GM19455 (cell line): ENCODE results near the gene WNK2.

ENCODE experiments used
- ATAC-seq: cut with Tn5 transposase; IDR thresholded peaks from one replicate; pipeline ENCODE4 v1.9.1; 2021; ENCODE audit not compliant: unreplicated experiment

The WNK2 gene

DNA sequence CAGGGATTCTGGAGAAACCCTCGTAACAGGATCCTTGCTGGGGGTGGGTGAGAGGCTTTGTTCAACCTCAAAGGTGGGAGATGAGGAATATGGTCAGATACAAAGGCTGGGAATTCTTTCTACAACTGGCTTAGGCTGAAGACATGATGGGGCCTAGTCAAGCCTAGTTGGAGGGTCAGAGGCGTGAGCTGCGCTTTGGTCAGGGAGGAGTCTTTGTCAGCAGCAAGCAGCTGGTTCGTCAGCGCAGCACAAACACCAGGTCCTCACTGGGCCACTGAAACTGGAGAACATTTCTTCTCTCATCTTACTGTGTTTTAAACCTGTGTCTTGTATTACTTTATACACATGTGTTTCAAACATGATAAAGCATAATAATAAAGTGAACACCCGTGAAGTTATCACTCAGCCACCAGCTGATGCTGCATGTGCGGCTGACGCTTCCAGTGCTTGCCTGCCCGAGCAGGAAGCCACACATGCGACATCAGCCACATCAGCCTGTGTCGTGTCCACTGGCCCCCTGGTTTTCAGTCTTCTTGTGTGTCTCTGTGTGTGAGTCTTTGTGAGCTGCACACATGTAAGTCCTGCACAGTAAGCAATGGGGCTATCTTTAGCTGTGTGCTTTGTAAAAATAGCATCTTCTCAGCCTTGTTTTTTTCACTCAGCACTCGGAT is 81.5 kb downstream of the WNK2 start:
- no peak for ATAC-seq

DNA sequence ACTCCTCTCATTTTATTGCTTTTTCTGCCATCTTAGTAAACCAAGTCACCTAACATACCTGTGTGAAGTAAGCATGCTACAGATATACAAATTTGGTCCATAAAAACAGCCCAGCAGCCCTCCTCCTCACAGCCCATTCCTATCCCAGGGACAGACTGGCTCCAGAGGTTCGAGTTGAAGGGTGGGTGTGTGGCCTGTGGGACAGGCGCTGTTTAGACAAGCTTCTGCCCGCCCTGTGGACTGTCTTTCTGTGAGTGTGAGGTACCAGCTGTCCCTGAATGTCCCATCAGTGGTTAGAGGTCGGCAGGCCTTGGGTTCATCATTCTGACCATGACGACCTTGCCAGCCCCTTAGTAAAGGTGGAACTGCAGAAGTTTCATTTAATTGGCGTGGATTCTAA is 82.0 kb downstream of the WNK2 start:
- ATAC-seq: no peak

DNA sequence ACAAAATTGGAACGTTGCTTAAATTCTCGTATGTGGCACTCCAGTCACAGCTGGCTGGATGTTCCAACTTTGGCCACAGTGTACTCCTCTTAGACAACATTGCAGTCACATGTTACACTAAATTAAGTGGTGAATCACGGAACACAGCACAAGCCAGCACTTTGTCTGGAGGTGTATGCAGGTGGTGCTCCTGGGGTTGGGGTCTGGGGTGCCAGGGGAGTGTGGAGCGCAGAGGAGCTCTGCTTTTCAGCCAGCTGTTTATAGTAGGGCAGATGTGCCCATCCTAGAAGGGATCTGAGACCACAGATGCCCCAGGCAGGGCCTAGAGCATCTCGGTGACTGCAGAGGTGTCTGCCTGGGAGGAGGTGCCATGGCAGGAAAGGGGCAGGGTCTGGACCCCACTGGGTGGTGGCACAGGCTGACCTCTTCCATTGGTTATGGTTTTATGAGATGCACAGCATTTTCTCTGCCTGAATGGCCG is 82.6 kb downstream of the WNK2 start:
- ATAC-seq: no peak

DNA sequence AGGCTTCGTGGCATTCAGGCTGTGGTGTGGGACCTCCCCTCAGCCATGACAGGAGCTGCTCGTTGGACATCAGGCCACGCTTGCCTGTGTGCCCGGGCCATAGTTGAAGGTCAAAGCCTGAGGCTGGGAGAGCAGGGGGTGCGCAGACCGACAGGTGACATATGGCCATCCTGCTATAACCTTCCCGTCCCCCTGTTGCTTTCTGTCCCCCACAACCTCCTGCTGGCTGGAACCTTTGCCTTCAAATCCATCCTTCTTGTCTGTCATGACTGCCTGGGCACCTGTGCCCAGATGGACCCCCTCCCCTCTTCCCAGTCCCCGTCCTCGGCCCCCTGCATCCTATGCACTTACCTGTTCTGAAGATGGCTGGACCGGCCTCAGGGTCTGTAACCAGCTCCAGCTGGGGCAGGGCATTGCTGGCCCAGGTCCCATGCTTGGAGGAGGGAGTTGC is 83.2 kb downstream of the WNK2 start:
- no peak for ATAC-seq

DNA sequence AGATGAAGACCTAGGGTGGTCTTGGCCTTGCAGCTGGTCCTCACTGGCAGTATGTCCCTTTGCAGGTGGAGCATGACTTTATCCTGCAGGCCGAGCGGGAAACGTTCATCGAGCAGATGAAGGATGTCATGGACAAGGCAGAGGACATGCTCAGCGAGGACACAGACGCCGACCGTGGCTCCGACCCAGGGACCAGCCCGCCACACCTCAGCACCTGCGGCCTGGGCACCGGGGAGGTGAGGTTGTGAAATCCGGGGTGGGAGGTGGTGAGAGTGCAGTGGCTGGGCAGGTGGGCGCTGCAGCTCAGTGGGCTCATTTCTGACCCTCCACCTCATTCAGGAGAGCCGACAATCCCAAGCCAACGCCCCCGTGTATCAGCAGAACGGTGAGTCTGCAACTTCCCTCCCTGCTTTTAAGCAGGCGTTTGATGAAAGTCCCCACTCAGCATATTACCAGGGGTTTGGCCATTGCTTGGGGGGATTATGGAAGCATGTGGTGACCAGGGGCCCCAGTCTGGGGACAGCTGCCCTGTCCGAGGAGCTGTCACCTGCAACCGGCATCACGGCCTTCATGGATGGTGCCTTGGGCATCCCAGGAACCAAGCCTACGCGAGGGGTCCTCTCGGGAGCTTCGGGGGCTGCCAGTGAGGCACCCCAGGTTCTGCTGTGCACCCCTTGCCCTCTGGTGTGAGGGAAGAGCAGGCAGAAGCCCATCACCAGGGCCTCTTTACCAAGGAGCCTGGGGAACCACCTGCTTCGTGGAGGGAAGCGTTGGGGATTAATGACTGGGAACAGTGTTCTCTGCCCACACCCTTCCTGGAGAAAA is 84.0 kb downstream of the WNK2 start:
- no peak for ATAC-seq

DNA sequence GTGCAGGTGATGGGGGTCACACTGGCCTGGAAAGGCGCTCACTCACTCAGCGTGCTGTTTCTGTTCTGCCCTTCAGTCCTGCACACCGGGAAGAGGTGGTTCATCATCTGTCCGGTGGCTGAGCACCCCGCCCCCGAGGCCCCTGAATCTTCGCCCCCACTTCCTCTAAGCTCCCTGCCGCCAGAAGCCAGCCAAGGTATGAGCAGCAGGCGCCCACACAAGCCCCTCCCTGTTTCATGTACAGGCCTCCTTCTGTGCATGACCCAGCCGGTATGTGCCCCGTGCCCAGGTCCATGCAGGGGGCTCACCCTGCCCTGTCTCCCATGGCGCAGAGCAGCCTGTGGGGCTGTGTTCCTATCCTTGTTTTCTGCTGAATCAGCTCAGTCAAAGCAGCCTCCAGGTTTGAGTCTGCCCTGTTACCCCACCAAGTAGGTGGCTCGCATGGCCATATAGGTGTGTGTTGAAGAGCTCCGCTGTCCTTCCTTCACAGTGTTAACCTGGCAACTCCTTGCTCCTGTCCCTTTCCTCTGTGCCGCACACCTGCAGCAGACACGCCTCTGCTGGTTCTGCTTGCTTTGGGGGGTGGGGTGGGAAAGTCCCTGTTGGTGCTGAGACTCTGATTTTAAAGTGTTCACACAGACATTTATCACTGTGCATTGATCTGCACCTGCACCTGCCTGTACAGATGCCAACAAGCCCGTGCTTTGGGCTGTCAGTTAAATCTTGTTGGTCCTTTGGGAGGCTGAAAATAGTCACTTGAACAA is 84.8 kb downstream of the WNK2 start:
- ATAC-seq: no peak

DNA sequence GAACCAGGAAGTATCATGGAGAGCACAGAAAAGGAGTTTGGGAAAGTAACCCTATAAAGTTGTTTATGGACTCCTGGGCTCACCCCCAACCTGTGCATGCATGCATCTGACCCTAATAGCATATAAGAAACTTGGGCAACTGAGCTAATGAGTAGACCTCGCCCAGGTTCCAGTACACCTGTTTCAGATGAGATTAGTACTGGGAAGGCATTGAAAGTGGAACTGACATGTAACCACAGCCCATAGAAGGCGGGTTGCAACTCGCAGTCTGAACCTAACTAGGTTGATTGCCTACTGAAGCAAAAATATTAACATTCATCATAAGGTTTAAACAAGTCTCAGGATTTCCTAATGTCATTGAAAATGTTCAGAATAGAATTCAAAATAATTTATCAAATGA is 87.0 kb downstream of the WNK2 start:
- no peak for ATAC-seq

DNA sequence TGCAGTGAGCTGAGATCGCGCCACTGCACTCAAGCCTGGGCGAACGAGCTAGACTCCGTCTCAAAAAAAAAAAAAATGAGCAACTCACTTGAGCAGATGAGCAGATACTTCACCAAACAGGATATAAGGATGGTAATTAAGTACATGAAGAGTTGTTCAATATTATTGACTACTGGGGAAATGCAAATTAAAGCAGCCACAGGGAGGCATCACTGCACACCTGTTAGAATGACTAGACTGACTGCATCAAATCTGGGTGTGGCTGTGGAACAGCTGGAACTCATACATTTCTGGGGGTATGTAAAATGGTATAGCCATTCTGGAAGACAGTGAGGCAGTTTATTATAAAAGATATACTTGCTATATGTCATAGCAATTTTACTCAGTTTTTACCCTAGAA is 93.0 kb downstream of the WNK2 start:
- no peak for ATAC-seq

DNA sequence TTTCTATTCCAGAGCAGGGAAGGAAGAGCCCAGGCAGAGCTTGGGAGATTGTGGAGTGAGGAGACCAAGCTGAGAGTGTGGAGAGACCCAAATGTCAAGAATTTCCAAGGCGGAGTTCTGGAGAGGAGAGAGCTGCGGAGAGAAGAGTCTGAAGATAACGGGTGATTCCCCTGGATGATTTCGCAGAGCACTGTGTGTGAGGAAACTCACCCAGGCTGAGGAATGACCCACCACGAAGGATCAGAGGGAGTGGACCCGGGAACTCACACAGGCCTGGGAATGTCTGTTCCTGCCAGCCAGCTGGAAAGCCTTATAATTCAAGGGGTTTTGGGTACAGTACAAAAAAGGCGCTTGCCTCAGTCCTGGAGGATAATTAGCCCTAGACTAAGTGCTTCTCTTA is 94.2 kb downstream of the WNK2 start:
- ATAC-seq: no peak

DNA sequence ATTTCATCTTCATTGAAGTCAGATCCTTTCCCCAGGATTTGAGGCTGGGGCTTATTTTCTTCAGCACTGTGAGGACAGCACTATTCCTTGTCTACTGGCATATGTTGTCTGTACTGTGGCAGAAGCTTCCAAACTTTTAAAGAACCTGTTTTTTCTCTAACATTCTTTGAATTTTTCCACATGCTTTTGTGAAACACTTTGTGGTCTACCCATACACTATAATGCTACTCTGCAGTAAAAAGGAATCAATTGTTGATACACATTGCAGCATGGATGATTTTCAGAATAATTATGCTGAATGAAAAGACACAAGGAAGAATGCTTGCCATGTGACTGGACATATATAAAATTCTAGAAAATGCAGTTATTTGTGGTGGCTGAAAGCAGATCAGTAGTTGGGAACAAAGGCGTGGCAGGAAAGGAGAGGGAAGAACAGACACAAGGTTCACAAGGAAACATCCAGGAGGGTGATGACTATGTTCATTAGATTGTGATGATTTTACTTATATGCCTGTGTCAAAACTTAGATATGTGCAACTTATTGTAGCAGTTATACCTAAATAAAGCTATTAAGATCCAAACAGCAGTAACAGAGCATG is 96.8 kb downstream of the WNK2 start:
- no peak for ATAC-seq

DNA sequence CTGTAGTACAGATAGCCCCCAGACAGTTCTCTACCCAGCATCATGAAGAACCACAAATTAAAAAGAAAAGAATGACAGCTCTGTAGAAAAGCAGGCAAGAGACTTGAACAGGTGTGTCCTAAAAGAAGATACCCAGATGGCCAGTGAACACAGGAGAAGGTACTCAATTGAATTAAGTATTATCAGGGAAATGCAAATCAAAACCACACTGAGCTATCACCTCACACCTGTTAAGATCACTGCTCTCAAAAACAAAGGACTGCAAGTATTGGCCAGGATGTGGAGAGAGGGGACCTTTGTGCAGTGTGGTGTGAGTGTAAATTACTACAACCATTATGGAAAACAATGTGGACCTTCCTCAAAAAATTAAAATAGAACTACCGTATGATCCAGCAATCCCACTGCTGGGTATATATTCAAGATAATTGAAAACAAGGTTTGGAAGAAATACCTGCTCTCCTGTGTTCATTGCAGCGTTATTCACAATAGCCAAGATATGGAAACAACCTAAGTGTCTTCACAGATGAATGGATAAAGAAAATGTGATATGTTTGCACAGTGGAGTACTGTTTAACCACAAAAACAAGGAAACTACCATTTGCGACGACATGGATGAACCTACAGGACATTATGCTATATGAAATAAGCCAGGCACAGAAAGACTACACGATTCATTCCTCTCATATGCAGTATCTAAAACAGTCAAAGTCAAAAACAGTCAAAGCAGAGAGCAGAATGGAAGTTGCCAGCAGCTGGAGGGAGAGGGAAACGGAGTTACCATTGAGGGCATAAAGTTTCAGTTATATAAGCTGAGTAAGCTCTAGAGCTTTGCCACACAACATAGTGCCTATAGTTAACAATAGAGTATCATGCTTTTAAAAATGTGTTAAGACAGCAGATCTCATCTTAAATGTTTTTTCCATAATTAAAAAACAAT is 102.6 kb downstream of the WNK2 start:
- no peak for ATAC-seq

DNA sequence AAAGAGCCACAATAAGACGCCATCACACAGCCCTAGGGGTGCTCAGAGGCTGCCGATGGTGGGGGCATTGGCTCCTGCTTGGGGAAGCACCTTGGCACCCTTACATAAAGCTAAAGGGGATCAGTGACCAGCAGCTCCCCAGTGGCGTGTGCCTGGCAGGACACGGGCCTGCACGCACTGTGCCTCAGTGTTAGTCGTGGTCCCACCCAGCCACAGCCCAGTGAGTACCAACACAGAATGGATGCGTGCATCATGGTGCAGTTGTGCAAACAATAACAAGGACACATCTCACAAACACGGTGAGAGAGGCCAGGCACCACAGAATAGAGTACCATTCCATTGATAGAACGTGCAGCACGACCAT is 103.2 kb downstream of the WNK2 start:
- ATAC-seq: no peak

DNA sequence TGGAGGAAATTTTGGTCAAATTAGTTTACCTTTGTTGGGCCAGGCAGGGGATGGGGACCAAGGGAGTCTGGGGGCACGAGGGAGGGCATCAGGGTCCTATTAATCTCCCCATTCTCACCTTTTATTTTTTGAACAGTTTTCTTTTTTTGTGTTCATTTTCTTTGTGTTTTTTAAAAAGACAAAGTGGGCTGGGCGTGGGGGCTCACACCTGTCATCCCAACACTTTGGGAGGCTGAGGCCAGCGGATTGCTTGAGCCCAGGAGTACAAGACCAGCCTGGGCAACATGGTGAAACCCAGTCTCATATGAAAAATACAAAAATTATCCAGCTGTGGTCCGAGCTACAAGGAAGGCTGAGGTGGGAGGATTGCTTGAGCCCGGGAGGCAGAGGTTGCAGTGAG is 103.7 kb downstream of the WNK2 start:
- no peak for ATAC-seq

DNA sequence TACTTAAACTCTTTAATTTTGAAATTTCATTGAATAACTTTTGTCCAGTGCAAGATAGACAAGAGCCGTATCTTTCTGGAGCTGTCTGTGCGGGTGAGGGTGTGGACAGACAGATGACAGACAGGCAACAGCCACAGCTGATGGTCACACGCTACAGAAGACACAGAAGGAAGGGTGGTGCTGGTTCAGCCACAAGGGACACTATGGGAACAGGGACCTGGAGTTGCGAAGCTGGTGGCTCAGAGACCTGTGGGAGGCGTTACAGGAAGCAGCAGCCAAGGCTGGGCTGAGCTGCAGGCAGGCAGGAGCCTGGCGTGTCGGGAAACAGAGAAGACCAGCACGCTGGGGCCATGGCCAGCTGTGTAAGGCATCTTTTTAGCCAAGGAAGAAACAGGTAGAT is 104.4 kb downstream of the WNK2 start:
- ATAC-seq: no peak

DNA sequence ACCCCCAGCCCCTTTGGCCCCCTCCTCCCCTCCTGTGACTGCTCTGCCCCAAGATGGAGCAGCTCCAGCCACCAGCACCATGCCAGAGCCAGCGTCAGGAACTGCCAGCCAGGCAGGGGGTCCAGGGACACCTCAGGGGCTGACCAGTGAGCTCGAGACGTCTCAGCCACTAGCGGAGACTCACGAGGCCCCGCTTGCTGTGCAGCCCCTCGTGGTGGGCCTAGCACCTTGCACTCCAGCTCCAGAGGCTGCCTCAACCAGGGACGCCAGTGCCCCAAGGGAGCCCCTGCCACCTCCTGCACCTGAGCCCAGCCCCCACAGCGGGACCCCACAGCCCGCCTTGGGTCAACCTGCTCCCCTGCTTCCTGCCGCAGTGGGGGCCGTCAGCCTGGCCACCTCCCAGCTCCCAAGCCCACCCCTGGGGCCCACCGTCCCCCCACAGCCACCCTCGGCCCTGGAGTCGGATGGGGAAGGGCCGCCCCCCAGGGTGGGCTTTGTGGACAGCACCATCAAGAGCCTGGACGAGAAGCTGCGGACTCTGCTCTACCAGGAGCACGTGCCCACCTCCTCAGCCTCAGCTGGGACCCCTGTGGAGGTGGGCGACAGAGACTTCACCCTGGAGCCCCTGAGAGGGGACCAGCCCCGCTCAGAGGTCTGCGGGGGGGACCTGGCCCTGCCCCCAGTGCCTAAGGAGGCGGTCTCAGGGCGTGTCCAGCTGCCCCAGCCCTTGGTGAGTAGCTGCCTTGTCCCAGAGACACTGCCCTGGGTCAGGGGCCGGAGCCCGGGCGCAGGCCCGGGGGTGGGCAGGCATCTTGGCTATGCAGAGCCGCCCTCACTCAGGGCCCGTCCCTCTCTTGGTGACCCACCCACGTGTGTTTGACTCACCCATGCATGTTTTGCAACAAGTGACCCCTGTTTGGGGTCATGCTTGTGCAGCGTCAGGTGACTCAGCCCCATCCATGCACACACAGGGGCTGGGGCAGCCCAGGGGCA is 105.2 kb downstream of the WNK2 start:
- no peak for ATAC-seq

DNA sequence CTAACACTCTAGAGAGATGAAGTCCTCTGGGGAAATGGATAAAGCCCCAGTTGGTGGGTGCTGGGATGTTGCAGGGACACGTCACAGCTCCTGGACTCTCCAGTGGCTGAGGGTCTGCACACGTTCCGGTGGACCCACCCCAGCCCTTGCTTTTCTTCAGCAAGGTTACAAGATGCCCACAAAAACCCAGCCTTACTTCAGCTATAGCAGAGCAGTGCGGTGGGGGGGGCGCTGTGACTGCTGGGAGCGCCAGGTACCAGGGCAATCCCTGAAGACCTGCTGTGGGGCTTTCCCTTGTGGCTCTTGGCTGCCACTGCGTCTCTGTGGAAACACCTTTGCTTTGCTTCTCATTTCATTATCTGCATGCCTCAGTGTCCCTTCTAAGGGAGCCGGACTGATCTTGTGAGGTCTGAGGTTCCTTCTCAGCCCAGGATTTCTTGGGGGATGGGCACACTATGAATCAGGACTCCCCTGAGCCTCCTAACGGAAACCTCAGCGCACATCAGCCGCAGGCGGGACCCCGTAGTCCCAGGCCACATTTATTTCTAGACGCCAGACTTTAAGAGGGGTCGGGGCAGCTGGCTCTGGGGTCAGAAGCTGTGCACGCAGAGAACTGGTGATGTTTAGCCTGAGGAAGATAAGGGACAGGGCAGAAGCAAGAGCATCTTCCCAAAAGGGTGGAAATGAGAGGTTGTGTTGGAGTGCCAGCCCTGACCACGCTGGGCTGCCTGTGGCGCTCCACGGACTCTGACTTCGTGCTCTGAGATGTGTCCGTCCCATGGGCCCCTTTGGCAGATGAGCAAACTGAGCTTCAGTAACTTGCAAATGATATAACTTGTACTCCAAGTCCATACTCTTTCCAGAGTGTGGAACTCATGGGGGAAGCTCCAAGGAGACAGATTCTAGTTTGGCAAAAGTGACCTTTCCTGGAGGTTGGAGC is 106.8 kb downstream of the WNK2 start:
- ATAC-seq: no peak

DNA sequence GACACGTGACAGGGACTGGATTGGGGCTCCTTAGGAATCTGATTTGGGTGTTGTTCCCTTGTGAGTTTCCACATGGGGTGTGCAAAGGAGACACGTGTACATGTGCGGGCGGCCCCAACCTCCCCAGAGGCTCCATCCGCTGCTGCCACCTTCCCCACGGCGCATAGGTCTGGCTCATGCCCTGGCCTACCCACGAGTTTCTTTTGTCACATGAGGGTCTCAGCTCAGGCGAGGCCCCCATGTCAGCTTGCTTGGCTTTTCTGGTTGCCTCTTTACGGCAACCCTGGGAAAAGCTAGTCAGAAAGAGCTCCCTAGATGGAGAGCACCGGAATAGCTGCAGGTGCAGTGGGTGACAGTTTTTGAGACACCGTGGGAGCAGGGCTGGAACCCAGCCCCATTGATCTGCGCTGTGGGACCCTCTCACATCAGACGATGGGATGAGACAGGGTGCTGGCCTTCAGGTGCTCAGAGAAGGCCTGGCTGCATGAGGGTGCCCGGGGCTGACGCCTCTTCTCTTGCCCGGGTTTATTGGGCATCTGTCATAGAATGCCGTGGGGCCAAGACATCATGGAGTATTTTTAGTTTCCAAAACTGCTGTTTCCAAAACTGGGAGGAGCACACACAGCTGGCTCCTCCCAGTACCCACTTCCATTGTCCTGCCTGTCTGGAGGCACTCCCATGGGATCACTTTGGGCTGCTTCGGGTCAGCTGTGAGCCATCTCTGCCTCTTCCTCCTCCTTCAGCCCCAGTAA is 107.8 kb downstream of the WNK2 start:
- ATAC-seq: no peak
